Measurements from ENCODE around the gene NPEPL1. TPM values are rescaled to one million over a fixed set of nuclear protein-coding genes. Genes with fewer than 3 reads are reported as not detected.

NPEPL1 gene
- total and polyA plus RNA-seq, 2 of the 8 experiments (the other 6 are each of a cell fraction or from before 2014, with no cell fraction given): 12.4 to 26.8 TPM

DNA sequence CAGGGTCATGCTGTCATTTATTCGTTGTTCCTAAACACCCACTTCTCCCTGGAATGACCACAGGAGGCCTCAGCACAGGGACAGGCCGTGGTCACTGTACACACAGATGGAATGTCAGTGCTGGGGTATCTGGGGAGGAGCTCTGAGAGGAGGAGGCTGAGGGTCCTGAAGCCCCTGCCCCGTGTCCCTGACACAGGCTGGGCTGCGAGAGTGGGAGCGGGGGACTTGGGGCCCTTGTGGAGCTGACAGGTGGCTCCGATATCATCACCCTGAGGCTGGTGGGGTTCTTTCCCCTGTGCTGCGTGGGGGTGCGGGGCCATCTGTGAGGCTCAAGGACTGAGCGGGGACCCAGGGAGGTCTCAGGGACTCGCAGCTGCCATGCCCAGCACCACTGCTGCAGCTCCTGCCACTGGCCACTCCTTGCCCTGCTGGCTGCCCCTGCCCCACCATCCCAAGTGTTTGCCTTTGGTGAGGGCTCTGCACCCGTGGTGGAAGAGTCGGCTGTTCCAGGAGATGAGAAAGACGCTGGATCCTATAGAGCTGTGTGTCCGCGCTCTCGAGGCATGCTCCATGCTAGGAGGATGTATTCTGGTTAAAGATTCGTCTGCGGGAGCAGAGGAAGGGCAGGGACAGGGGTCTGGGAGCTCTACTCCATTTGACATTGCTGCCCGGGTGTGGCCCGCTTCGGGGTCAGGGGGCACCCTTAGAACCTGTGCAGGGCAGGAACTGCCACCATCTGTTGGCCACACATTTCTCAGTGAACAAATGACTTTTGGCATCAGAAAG lies 18.9 kb downstream of the NPEPL1 start (continued):
- TF ChIP-seq PHF8 (conservative IDR thresholded peaks at IDR 0.05; ENCODE audit: low read depth, low read length): no peak
- no peak for TF ChIP-seq NANOG (IDR thresholded peaks at IDR 0.05; ENCODE audit: insufficient read depth, low read depth, low read length, poor library complexity, severe bottlenecking)
- no peak for TF ChIP-seq HDAC6 (IDR thresholded peaks at IDR 0.05; ENCODE audit: low read depth, low read length)
- TF ChIP-seq CHD1 (IDR thresholded peaks at IDR 0.05; ENCODE audit: low read depth, low read length): no peak

Measured in H1 (cell line).